WERI-Rb-1 (cell line): ENCODE data around the gene IFNL1.

Experiments
- DNase-seq: peaks from one replicate; pipeline ENCODE4 v3.0.0-alpha.2; 2020
- H3K27ac ChIP-seq: fragments of 250-450 bp; sonication (Bioruptor Pico); 2 replicates; pipeline ENCODE4 v1.5.1; 2020; ENCODE audit warnings: mild to moderate bottlenecking, moderate library complexity
- H3K27me3 ChIP-seq: fragments of 250-450 bp; sonication (Bioruptor Pico); 2 replicates; pipeline ENCODE4 v1.5.1; 2021; ENCODE audit warnings: mild to moderate bottlenecking, low read depth, moderate library complexity; ENCODE audit not compliant: insufficient read depth, severe bottlenecking
- H3K36me3 ChIP-seq: fragments of 250-450 bp; sonication (Bioruptor Pico); 2 replicates; pipeline ENCODE4 v1.5.1; 2020; ENCODE audit warnings: mild to moderate bottlenecking, moderate library complexity
- H3K4me3 ChIP-seq: 2 replicates; pipeline ENCODE4 v1.5.1; 2011; ENCODE audit warnings: low read depth, mild to moderate bottlenecking, control low read depth, low read length
- H3K9me3 ChIP-seq: fragments of 250-450 bp; sonication (Bioruptor Pico); 2 replicates; pipeline ENCODE4 v1.5.1; 2021; ENCODE audit warnings: mild to moderate bottlenecking, moderate library complexity; ENCODE audit not compliant: severe bottlenecking
- CTCF ChIP-seq: IDR thresholded peaks from 2 replicates; pipeline ENCODE4 v1.5.1; 2011; ENCODE audit warnings: low read depth, mild to moderate bottlenecking, control low read depth, inconsistent platforms, low read length

The IFNL1 gene

GRCh38 chr19:39345956-39346355, 49.7 kb downstream of the IFNL1 start:
- Histone ChIP-seq H3K4me3 (no peak overlapping the region), H3K27me3 (no peaks in the 10 kb centered on the region), H3K36me3 (peaks cover 57% of the 10 kb centered on the region), H3K27ac (no peak overlapping the region), H3K9me3 (no peaks in the 10 kb centered on the region)
- DNase-seq = no peak
- no peak for TF ChIP-seq CTCF

- no peak for TF ChIP-seq CTCF
- Histone ChIP-seq H3K27me3 (no peaks in the 10 kb centered on the region), H3K9me3 (no peaks in the 10 kb centered on the region), H3K4me3 (no peak overlapping the region), H3K27ac (0 out of 2 replicates have a peak overlapping the region, but pooled peaks have one; percentile 26), H3K36me3 (peaks cover 72% of the 10 kb centered on the region)
- no peak for DNase-seq
These were observed 51.3 kb downstream of the IFNL1 start for GRCh38 chr19:39347332-39348164.
